C4-2B (cell line): ENCODE results near the gene AP2A2.

Source experiments
- ZFX ChIP-seq: fragments of 450-650 bp; IDR thresholded peaks from 2 replicates; pipeline ENCODE4 v1.6.1; 2017
- TF ChIP-seq, protein P1 (sequence below): fragments of 450-650 bp; conservative IDR thresholded peaks from 2 replicates; pipeline ENCODE4 v1.5.1; 2017; ENCODE audit warnings: mild to moderate bottlenecking

DNA sequence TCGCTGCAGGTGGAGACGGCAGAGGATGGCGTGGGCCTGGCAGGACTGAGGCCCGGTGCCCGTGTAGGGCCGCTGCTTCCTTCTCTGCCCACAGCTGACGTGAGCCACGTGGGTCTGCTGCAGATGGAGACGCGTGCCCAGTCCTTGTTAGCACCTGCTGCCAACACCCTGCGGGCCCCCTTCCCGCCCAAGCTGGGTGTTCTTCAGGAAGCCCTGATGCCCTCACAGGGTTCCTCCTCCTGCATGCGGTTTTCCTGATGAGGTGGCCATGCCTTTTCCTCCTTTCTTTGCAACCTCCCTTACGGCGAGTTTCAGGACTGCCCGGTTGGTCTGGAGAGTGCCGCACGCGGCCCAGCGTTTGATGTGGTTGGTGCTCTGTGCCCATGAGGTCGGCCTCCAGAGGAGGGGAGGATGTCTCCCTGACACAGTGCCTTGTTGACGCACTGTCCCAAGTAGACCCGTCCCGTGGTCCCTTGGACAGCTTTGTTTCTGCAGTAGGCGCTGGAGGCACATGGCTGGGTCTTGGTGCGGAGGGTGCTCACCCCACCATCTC is 44.7 kb downstream of the AP2A2 start:
- TF ChIP-seq, protein P1, sequence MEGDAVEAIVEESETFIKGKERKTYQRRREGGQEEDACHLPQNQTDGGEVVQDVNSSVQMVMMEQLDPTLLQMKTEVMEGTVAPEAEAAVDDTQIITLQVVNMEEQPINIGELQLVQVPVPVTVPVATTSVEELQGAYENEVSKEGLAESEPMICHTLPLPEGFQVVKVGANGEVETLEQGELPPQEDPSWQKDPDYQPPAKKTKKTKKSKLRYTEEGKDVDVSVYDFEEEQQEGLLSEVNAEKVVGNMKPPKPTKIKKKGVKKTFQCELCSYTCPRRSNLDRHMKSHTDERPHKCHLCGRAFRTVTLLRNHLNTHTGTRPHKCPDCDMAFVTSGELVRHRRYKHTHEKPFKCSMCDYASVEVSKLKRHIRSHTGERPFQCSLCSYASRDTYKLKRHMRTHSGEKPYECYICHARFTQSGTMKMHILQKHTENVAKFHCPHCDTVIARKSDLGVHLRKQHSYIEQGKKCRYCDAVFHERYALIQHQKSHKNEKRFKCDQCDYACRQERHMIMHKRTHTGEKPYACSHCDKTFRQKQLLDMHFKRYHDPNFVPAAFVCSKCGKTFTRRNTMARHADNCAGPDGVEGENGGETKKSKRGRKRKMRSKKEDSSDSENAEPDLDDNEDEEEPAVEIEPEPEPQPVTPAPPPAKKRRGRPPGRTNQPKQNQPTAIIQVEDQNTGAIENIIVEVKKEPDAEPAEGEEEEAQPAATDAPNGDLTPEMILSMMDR = no peak
- no peak for TF ChIP-seq ZFX
